Fibroblast of lung (primary cell): ENCODE measurements around the gene IRF1.

ENCODE experiments used
- EZH2 ChIP-seq: IDR thresholded peaks from 2 replicates; pipeline ENCODE4 v1.5.1; 2012; ENCODE audit warnings: low read length, control low read depth, mild to moderate bottlenecking; ENCODE audit errors: missing control alignments
- TF ChIP-seq, protein P1 (sequence below), 2 donors: IDR thresholded peaks in 1 of 2; conservative IDR thresholded peaks in 1 of 2; 1 replicate in 1 of 2; 2 replicates in 1 of 2; pipeline ENCODE4 v1.5.1; 2011 to 2012; ENCODE audit warnings: low read length in 2 of 2, control low read depth in 1 of 2, inconsistent platforms in 1 of 2, low read depth in 1 of 2, mild to moderate bottlenecking in 1 of 2

DNA sequence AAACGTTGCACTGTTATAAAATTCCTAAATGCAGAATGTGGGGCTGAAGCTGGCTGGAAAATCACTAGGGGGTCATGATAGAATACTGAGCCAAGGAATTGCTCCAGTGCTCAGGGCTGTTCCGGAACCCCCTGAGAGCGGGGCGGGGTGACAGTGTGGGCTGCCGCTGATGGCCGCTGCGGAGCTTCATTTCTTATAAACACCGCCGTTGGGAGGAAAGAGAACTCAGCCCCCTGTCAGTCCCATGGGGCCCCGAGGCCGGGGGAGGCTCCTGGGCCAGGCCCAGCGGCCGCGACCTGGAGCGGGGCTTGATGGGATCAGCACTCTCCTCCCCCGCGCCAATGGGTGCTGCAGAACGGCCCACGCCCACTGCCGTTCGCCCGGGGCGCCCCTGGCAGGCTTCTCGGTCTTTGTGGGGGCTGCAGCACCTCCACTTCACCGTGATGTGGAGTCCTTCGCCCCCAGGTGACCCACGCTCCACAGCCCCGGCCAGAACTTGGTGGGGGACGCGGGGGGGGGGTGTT, 5.2 kb upstream of the IRF1 start:
- TF ChIP-seq, protein P1, sequence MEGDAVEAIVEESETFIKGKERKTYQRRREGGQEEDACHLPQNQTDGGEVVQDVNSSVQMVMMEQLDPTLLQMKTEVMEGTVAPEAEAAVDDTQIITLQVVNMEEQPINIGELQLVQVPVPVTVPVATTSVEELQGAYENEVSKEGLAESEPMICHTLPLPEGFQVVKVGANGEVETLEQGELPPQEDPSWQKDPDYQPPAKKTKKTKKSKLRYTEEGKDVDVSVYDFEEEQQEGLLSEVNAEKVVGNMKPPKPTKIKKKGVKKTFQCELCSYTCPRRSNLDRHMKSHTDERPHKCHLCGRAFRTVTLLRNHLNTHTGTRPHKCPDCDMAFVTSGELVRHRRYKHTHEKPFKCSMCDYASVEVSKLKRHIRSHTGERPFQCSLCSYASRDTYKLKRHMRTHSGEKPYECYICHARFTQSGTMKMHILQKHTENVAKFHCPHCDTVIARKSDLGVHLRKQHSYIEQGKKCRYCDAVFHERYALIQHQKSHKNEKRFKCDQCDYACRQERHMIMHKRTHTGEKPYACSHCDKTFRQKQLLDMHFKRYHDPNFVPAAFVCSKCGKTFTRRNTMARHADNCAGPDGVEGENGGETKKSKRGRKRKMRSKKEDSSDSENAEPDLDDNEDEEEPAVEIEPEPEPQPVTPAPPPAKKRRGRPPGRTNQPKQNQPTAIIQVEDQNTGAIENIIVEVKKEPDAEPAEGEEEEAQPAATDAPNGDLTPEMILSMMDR (conservative IDR thresholded peaks at IDR 0.05 in 1 of 2, IDR thresholded peaks at IDR 0.05 in 1 of 2; ENCODE audit: low read depth in 1 of 2, low read length in 2 of 2) = peak in 1 of 2 donors; percentile 13
- TF ChIP-seq EZH2 = no peak
